BJ (cell line): ENCODE results near the gene CISH. TPM values are rescaled to one million over a fixed set of nuclear protein-coding genes. Genes with fewer than 3 reads are reported as not detected.

ENCODE experiments used
- CTCF ChIA-PET: fragments of 350-600 bp; formaldehyde crosslinking; extraction: SDS; loops from one replicate; lab custom pipeline; 2021; ENCODE audit warnings: antibody characterized with exemption, inconsistent platforms; lab: Yijun Ruan, JAX
- POLR2A ChIA-PET: fragments of 300-600 bp; sonication (Branson Sonifier 250); formaldehyde crosslinking; extraction: SDS; loops from one replicate; lab custom pipeline; 2021; ENCODE audit warnings: antibody characterized with exemption; lab: Charles Lee
- DNase-seq: peaks from one replicate; pipeline ENCODE4 v3.0.0-alpha.2; 2011; ENCODE audit warnings: low read depth
- H3K27me3 ChIP-seq: 2 replicates; pipeline ENCODE4 v1.6.0; 2011; ENCODE audit warnings: low read length; ENCODE audit not compliant: control insufficient read depth, insufficient read depth
- H3K36me3 ChIP-seq: 2 replicates; pipeline ENCODE4 v1.5.1; 2011; ENCODE audit warnings: low read length; ENCODE audit not compliant: control insufficient read depth, insufficient read depth
- H3K4me3 ChIP-seq: 2 replicates; pipeline ENCODE4 v1.5.1; 2011; ENCODE audit warnings: low read depth, mild to moderate bottlenecking, control low read depth, low read length
- CTCF ChIP-seq: IDR thresholded peaks from 2 replicates; pipeline ENCODE4 v1.5.1; 2011; ENCODE audit warnings: low read depth, mild to moderate bottlenecking, control low read depth, inconsistent platforms, low read length, moderate library complexity; ENCODE audit not compliant: insufficient read depth
- polyA plus RNA-seq: library from polyadenylated mRNA; depleted of rRNA; stranded (reverse); fragments of >200 nt; gene quantifications from 2 replicates; pipeline ENCODE4 v1.2.3, GENCODE V29; 2011

CISH gene
- polyA plus RNA-seq, 1 experiment: 2.6 TPM

- ChIA-PET CTCF (interaction anchor here (0.6 to 15.0 kb wide), 4 partner anchors 10 to 785 kb away, joined by 3 to 479 read pairs (median 34); partner anchors contain the start of genes C3orf18, HEMK1 and MAPKAPK3), POLR2A (no interaction called here)
- no peak overlapping the region for H3K4me3 ChIP-seq
- peaks cover 9% of the 10 kb centered on the region for H3K36me3 ChIP-seq
- no peak for DNase-seq
- H3K27me3 ChIP-seq: no peaks in the 10 kb centered on the region
- no peak for TF ChIP-seq CTCF
Measured at GRCh38 chr3:50604628-50605588, 6.7 kb downstream of the CISH start.

- ChIA-PET CTCF (interaction anchor here (0.6 to 15.0 kb wide), 4 partner anchors 11 to 785 kb away, joined by 3 to 479 read pairs (median 34); partner anchors contain the start of genes C3orf18, HEMK1 and MAPKAPK3), POLR2A (no interaction called here)
- H3K4me3 ChIP-seq: no peak overlapping the region
- no peaks in the 10 kb centered on the region for H3K27me3 ChIP-seq
- H3K36me3 ChIP-seq: peaks cover 9% of the 10 kb centered on the region
- no peak for TF ChIP-seq CTCF
- DNase-seq: no peak
Measured at GRCh38 chr3:50604110-50604621, 7.4 kb downstream of the CISH start.

- ChIA-PET CTCF (interaction anchor here (2.9 to 15.0 kb wide), 3 partner anchors 12 to 32 kb away, joined by 37 to 479 read pairs (median 64); partner anchors contain the start of genes C3orf18, HEMK1 and MAPKAPK3), POLR2A (no interaction called here)
- no peak for TF ChIP-seq CTCF
- DNase-seq: no peak
- no peak overlapping the region for H3K4me3 ChIP-seq
- no peaks in the 10 kb centered on the region for H3K27me3 ChIP-seq
- H3K36me3 ChIP-seq: peaks cover 9% of the 10 kb centered on the region
Measured at GRCh38 chr3:50603261-50604109, 8.1 kb downstream of the CISH start.

GRCh38 chr3:50602595-50603191 lies 8.9 kb downstream of the CISH start:
- H3K36me3 ChIP-seq: peaks cover 5% of the 10 kb centered on the region
- ChIA-PET POLR2A (interaction anchor here (0.6 to 1.7 kb wide), 4 partner anchors 9 to 898 kb away, joined by 3 to 23 read pairs (median 8); partner anchors contain the start of genes CISH, DCAF1 and MANF), CTCF (interaction anchor here (2.4 to 8.4 kb wide), 3 partner anchors 9 to 31 kb away, joined by 21 to 64 read pairs (median 37); partner anchors contain the start of genes CISH, HEMK1 and MAPKAPK3)
- no peak overlapping the region for H3K4me3 ChIP-seq
- no peak for DNase-seq
- no peaks in the 10 kb centered on the region for H3K27me3 ChIP-seq
- TF ChIP-seq CTCF: no peak
